OCI-M1 (cell line): ENCODE measurements around the gene RIMS3.
"Not testable (repeated sequence)": the region's sequence is repeated elsewhere in the genome, so short reads cannot be mapped to it uniquely, and the experiment has no call there.

ENCODE experiments used
- DNase-seq: peaks from one replicate; lab custom pipeline; 2025; lab: John Stamatoyannopoulos, UW

Gene RIMS3

GRCh38 chr1:40665335-40666171 is at the start of gene RIMS3:
RIMS3 (minus strand) TSS chr1:40665682; CDS start chr1:40641925, 23,757 bp downstream.
- DNase-seq, result peak; percentile 89

- DNase-seq, result peak; percentile 85
Observed at GRCh38 chr1:40712997-40713396, 47.5 kb upstream of the RIMS3 start.

GRCh38 chr1:40712405-40712944 is 47.0 kb upstream of the RIMS3 start:
- DNase-seq, result no peak

GRCh38 chr1:40711465-40712404 is 46.3 kb upstream of the RIMS3 start:
- peak; percentile 65 for DNase-seq

- peak; percentile 40 for DNase-seq
Observed at GRCh38 chr1:40710581-40711315, 45.3 kb upstream of the RIMS3 start.

- DNase-seq, result no peak
Observed at GRCh38 chr1:40709802-40710278, 44.4 kb upstream of the RIMS3 start.

- peak; percentile 96 for DNase-seq
Observed at GRCh38 chr1:40709100-40709801, 43.8 kb upstream of the RIMS3 start.

- DNase-seq, result peak; percentile 91
Observed at GRCh38 chr1:40708750-40709099, 43.2 kb upstream of the RIMS3 start.

GRCh38 chr1:40706626-40707025 is 41.1 kb upstream of the RIMS3 start:
- DNase-seq, result no peak

- no peak for DNase-seq
Observed at GRCh38 chr1:40704817-40705733, 39.6 kb upstream of the RIMS3 start.

GRCh38 chr1:40703316-40703715 is 37.8 kb upstream of the RIMS3 start:
- peak; percentile 28 for DNase-seq

GRCh38 chr1:40702810-40703209 is 37.3 kb upstream of the RIMS3 start:
- not testable (repeated sequence) for DNase-seq

GRCh38 chr1:40701684-40702083 is 36.2 kb upstream of the RIMS3 start:
- no peak for DNase-seq

GRCh38 chr1:40699787-40700186 is 34.3 kb upstream of the RIMS3 start:
- DNase-seq, result no peak

- DNase-seq, result no peak
Observed at GRCh38 chr1:40697436-40697835, 32.0 kb upstream of the RIMS3 start.

- DNase-seq, result no peak
Observed at GRCh38 chr1:40696294-40696693, 30.8 kb upstream of the RIMS3 start.

- DNase-seq, result no peak
Observed at GRCh38 chr1:40694353-40694874, 28.9 kb upstream of the RIMS3 start.

GRCh38 chr1:40693425-40693824 is 27.9 kb upstream of the RIMS3 start:
- DNase-seq, result no peak

GRCh38 chr1:40692429-40692895 is 27.0 kb upstream of the RIMS3 start:
- no peak for DNase-seq
